ENCODE data around the gene RADIL.

Gene RADIL

DNA sequence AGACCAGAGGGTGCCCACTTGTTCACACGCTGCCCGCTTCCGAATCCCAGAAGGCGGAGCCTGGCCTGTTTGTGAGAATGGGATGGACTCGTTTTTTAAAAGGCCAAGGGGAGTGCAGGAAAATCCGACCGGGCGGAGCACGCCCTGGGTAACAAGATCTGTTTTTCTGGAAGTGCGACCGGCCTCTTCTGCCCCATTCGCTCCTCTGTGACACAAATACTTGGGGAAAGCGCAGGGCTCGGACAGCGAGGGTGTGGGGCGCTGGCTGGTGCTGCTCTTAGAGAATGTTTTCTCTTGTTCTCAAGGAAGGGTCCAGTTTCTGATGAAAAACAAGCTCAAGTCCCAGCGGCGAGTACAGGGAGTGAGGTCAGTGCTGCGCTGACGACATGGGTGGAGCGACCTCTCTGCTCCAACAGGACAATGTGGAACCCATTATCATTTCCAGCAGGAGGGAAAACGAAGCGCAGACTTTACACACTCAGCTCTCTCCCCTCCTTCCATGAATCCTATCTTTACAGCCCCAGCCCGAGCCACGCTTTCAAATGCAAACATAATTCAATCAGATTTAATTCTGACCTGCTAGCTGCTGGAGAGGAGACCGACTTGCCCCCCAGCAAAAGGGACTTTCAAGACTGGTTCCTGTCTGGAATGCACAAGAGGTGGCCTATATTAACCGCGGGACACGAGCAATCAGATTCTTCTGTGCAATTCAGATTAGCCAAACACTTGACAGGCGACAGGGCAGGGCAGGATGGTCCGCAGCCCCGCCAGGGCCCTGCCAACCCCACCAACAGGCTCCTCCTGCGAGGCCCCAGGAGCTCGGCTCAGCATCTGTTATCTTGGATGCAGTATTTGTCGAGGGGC lies 1.1 kb downstream of the RADIL start:
- DNase-seq: no peak

DNA sequence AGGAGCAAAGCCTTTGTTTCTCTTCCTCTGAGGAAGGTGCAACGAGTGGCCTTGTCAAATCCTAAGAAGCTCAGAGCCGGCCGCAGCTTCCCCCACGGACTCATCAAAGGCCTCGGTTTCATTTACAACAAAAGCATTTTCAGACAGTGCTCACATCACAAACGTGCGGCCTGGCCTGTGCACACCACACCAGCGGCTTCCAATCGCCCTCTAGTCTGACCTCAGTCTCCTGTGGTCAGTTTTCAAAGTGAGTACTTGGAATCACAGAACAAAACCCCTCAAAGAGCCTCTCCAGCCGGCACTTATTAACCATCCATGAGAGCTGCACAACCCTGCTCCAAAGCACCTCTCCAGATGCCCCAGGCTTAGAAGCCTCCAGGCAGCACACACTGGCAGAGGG lies 3.3 kb downstream of the RADIL start:
- DNase-seq: no peak

DNA sequence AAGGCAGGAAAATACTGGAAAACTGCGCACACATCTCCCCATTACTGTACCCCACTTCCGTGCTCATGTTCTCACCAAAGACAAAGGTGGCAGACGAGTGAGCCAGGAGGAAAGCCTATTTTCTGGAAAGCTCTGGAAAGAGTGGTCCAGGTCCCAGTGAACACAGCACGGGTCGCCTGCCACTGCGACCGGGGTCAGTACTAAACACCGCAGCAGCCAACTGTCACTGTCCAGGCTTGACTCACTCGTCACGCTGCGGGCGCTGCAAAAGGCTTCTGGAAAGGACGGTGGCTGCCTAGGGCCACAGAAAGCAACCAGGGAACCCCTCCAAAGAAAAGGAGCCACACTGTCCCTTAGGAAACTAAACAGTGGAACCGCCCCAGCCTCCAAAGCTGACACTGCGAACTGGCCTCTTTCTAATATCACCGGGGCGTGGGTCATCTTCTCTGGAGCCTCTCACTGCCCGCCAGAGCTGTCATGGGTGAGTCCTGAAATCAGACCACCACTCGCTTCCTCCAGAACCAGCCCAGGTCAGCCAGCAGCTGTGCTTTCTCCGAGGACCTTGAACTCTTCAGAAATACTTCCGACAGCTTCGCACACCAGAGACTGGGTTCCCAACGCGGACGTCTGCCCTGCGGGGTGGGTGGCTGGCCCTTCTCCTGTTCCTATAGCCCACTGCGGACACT lies 4.0 kb downstream of the RADIL start:
- DNase-seq: no peak

DNA sequence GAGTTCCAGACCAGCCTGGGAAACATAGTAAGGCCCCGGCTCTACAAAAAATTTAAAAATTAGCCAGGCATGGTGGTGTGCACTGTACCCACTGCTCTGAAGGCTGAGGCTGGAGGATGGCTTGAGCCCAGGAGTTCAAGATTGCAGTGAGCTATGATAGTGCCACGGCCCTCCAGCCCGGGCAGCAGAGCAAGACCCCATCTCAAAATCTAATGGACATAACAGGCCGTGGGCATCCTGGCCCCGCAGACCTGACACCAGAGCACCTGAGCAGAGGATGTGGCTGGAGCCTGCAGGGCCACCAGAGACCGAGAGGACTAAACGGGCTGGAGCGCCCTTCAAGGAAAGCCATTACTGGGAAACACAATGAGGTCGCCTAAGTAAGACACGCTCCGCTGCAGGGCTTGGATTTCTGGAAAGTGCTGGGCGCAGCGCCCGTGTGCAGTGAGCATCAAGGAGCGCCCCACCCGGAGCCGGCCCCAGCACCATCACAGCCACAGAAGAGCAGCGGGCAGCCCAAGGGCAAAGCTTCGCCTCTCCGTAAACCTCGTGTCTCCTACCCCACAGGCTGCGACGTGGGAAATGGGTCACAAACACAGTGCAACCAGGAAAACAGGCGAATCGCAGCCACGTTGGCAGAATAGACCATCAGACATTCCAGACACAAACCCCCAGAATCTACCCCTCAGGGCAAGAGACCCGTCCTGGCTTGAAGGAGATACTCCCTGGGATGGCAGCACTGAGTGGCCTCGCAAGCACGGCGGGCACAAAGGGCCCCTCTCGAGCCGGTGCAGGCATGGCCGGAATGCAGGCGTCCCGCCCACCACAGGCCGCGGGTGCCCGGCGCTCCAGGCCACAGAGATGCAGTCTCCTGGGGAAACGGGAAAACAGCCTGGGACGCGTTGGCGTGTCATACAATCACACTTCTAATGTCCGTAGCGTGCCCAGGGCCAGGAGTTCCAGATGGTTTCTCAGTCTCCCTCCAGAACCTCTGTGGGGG lies 4.9 kb downstream of the RADIL start:
- DNase-seq: no peak

DNA sequence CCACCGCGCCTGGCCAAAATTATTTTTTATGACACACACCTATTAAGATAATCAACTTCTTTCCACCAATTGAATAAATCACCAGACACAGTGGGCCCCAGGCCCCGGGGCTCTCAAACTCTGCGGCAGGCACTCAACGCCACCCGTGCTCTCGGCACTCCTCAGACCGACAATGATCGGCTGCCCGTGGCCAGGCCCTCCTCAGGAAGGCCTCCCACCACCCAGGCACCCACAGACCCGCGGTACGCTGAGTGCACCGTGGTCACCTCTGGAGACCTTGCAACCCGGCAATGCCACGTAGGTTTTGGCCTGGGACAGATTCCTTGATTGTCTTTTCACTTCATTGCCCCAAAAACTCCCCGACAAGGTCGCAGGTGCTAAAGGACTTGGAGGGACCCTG lies 6.9 kb downstream of the RADIL start:
- no peak for DNase-seq

DNA sequence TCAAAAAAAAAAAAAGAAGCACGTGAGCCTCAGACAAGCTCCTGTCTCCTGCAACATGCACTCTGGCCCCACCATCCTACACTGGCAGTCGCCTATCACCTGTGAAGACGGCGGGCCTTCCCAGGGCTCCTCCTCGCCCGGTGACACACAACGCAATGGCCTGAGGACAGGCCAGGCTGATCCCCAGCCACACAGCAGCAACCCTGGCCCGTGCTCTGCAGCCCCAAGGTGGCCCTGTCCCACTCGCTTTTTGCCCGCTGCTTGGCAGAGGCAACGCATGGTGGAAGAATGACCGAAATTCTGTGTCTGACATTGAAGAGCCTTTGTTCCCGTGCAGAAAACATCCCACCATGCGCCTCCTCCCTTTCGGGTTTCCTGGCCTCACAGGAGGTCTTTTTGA lies 8.1 kb downstream of the RADIL start:
- no peak for DNase-seq

DNA sequence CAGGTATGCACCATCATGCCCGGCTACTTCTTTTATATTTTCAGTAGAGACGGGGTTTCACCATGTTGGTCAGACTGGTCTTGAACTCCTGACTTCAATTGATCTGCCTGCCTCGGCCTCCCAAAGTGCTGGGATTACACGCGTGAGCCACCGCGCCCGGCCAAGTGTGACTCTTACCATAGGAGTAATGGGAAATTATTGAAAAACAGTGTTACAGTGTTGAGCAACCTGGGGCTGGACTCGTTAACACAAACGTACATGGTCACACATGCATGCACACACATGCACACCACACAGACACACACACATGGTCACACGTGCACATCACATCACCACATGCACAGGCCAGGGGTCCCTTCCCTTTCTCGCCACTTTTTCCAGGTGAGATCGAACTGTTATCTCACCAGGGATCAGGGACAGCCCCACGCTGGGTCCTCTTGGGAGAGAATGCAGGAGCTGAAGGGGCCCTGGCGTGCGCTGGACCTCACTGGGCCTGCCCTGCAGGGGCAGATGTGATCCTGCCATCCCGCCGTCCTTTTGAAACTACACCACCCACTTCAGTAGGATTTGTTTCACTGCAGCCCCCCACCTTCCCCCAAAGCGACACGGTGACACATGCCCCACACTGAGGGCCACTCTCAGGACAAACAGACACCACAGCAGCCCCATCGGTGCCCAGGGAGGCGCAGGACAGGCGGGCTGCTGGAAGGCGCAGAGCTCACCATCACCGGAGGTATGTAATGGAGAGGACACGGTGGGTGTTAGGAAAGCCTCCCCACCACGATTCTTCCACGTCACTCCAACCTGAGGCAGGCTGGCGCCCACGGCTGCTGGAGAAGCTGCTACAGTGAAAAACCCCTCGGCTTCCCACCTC lies 10.2 kb downstream of the RADIL start:
- no peak for DNase-seq

DNA sequence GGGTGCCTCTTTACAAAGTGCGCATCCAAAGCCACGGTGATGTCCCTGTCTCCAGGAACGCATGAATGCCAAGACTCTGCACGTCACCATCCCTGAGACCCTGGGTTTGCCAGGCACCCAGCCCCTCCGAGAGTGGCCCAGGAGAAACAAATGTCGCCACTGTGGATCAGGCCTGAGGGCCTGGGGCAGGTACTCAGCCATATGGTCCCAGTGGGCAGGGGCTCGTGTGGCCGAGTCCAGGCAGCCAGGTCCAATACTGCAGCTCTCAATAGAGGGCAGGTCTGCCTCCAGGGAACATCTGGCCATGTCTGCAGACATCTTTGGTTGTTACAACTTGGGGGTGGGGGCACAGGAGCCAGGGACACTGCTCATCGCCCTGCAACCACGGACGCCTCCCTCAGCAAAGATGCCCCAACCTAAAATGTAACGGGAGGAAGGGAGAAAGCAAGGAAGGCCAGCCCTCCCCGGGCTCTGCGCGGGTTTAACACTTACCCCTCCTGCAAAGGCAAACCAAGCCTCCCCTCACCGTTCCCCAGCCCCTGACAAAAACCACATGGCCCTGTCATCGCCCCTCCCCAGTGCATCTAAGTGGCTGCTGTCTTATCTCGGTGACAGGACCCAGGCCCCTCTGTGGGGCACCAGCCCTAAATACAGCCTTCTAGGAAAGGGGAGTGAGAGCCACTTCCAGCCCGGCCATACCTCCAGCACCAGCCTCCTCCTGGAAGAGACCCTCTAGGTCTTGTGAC lies 11.4 kb downstream of the RADIL start:
- no peak for DNase-seq

DNA sequence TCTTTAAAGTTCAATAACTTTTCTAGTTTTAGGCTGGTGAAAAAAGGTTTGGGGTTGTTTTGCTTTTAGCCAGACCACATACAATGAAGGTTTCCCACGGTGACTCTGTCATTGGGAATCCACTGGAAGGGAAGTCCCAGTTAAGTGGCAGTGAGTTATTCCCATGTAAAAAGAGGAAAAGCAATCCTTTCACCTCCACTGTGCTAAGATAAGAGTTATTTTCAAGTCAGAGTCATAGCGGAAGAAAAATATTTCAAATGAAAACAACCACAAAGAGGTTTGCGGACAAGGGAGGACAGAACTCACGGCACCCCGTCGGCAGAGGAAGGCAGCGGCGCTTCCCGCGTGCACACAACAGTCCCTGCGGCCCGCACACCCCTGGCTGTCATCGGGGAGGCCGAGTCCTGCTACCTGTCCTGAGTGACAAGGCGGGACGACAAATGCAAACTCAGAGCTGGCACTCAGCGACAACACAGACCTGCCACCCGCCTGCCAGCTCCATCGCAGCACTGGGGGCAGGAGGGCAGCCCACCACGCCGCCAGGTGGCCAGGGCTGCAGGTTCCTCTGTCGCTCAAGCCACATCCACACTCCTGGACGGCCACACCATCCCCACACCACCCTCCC lies 12.3 kb downstream of the RADIL start:
- DNase-seq: no peak

DNA sequence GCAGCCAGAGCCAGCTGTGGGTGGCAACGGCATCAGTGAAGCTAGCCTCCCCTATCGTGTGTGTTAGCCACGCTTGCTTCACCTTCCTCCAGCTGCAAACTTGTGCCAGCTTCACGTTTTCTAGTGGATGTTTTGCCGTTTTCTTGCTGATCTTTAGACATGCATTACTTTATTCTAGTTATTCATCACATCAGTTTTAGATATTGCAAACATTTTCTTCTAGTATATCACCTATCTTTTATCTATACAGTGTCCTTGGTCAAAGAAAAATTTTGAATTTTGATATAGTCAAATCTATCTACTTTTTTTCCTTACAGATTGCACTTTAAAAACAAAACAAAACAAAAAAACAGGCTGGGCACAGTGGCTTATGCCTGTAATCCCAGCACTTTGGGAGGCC lies 15.0 kb downstream of the RADIL start:
- no peak for DNase-seq

DNA sequence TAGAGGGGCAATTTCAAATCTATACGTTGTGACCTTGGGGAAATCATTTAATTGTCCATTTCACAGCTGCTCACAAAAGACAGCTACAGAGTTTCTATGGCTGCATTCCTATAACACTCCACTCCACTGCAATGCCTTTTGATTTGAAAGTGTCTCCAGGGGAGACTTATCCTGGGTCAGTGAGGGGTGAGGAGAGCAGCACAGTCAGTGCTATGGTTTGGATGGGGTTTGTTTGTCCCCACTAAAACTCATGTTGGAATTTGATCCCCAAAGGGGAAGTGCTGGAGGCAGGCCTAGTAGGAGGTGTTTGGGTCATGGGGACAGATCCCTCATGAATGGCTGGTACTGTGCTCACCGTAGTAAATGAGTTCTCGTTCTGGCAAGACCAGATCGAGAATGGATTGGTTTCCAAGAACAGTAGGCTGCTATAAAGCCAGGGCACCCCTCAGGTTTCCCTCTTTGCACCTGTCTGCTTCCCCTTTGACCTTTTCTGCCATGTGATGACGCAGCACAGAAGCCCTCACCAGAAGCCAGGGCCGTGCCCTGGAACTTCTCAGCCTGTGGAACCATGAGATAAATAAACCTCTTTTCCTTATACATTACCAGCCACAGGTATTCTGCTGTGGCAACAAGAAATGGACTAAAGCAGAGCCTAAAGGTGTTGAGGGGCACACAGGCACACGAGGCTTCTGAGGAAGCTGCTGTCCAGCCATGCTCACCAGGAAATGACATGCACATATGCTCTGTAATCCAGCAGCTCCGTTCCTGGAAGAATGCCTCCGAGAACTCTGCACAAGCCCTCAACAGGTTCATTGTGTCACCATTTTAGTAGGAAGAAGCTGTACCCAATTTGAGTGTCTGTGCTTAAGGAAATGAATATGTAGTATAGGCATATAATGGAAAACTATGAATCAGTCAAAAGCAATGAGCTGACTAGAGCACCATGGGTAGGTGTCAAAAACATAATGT lies 16.7 kb downstream of the RADIL start:
- no peak for DNase-seq

DNA sequence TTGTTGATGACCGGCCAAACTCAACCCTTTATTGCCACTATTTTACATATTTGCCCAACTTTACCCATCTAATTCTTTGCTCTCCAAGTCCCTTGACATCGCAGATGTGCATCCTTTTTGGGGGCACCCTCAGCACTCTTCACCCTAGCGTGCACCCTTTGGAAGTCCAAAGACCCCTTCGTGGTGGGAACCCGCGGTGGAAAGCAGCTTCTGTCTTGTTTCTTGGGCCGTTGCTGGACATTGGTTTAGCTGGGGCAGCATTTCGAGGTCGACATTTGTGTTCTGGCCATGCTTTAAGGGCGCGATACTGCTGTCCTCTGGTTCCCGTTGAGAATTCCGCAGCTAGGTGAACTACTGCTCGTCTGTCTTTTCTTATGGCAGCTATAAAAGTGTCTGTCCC lies 21.4 kb downstream of the RADIL start:
- no peak for DNase-seq

DNA sequence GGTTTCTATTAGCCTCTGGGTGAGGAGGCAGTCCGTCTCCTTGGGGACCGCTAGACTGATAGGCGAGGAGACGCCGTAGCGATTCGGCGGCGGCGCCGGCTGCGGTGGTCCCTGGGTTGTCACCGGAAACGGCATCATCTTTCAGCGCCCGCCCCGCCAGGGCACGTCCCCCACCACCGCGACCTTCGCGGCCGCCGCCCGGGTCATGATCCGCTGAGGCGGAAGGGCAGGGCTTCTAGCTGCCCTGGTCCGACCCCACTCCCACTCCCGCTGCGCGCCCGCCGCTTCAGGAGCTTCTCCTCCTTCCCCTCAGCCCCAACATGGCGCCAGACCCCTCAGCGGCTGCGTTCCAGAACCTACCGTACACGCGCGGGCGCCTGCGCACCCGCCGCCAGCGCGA lies 21.8 kb downstream of the RADIL start, which contains the start of gene PAPOLB:
PAPOLB (minus strand) TSS at position 358 of the 400 bp plus-strand sequence; CDS start at position 138, 220 bp downstream.
- no peak for DNase-seq

DNA sequence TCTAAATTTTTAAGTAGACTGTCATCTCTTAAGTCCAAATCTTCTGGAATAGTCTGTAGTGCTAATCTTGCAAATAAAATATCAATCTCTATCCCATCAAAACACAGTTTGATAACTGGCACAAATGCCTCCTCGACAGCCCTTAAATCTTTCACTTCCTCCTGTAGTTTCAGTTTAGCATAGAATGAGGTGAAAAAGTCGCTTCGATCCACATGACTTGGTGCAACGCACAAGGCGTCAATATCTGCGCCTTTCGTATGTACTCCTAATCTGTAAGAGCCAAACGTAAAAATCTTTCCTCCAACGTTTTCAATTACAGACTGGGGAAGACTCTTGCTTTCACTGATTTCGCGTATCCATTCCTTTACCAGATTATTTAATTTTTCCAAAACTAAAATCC lies 22.3 kb downstream of the RADIL start:
- no peak for DNase-seq

DNA sequence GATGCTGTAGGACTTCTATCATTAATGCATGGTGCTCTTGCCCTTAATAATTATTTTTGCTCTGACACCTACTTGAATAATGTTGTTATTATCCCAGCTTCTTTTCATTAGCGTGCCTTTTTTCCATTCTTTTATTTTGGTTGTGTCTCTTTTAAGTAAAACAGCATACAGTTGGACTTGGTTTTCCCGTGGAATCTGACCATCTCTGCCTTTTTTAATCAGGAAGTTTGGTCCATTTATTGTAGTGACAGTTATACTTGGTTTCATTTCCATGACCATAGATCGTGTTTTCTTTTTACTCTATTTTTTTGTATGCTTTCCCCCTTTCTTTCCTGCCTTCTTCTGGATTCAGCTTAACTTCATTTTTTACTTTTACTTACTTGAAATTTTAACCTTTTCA lies 26.3 kb downstream of the RADIL start:
- DNase-seq: no peak

DNA sequence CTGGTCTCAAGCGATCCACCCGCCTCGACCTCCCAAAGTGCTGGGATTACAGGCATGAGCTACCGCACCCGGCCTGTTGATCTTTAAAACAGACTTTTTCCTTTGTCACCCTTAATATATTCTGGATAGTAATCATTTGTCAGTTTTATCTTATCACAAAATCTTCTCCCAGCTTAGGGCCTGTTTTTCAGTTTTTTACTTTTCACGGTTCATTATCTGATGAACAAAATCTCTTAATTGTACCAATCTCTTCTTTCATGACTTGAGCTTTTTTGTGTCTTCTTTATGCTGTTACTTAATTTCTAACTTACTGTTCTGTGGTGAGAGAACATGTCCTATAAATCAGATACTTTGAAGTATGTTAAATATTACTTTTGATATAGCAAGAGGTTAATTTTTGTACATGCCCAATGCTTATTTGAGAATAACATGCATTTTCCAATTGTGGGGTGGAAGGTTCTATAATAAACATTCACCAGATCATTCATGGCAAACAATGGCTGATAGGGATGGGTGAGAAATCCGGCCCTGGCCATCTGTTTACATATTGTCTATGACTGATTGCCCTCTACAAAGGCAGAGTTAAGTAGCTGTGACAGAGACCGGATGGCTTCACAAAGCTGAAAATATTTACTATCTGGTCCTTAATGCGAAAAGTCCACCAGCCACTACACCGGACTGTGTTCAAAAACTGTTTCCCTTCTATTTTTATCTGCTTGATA lies 27.0 kb downstream of the RADIL start:
- DNase-seq: no peak

DNA sequence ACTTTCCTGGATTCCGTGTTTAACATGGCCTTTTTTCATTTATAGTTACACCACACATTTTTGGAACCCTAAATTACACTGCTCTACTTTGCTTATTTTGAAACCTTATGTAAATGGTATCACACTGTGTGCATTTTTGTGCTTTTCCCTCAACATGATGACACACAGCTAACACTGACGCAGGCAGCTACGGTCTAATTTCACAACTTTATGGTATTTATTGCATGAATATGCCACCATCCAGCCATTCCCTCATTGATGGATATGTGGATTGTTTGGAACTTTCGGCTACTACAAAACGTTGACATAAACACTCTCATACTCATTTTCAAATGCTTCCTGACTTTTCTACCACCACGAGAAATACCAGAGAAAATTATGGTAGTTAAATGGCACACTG lies 28.6 kb downstream of the RADIL start:
- no peak for DNase-seq

DNA sequence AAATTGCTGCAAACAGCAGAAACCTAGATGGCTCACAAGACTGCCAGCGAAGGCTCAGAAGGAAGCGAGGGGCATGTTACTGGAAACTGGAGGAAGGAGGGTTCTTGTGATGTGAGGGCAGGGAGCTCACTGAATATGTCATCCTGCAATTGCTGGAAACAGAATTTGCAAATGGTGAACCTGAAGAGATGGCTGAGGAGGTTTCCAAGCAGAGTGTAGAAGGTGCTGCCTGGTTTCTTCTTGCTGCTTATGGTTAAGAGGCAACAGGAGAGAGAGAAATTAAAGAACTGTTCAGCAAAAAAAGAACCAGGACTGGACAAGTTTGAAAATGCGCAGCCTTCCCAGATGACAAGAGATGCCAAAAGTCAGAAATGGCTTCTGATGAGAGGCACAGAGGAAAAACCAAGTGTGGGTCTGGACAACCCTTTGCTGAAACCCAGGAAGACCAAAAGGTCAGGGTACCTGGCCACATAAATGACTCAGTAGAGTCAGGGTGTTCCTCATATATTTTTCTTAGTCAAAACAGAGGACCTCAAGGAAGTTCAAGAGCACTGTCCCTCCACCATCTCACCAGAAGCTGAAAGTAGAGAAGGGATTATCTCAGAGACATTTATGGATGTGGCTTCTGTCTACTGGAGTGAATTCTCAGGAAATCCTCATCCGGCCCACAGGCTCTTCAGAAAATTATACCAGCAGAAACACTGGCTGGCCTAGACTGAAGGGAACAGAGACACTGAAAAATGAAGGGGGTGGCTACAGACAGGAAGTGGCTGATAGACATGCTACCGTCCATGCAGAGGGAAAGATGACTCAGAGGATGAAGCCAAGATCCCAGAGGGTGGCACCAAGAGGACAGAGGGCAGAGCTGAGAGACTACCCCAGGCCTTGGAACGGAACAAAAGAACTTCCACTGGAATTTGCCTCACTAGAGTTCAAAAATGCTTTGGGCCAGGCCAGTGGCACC lies 31.8 kb downstream of the RADIL start:
- DNase-seq: no peak

Data from CD4-positive, alpha-beta T cell treated with Interleukin-17A for 4 hours (primary cell).